GM06990 (cell line): ENCODE measurements around the gene CAMTA1.

Experiments used
- DNase-seq: peaks from one replicate; pipeline ENCODE4 v3.0.0-alpha.2; 2011; ENCODE audit not compliant: insufficient read length; ENCODE audit errors: extremely low read depth
- H3K27me3 ChIP-seq: replicated peaks from 2 replicates; pipeline ENCODE4 v1.6.0; 2011; ENCODE audit warnings: low read length; ENCODE audit not compliant: control insufficient read depth, insufficient read depth
- H3K36me3 ChIP-seq: 2 replicates; pipeline ENCODE4 v1.5.1; 2011; ENCODE audit warnings: low read length; ENCODE audit not compliant: control insufficient read depth, insufficient read depth
- H3K4me3 ChIP-seq: replicated peaks from 2 replicates; pipeline ENCODE4 v1.5.1; 2011; ENCODE audit warnings: low read depth, mild to moderate bottlenecking, control low read depth, low read length
- TF ChIP-seq, protein P1 (sequence below): IDR thresholded peaks from 2 replicates; pipeline ENCODE4 v1.5.1; 2011; ENCODE audit warnings: low read length, control low read depth, mild to moderate bottlenecking, inconsistent platforms; ENCODE audit not compliant: insufficient read depth, poor library complexity, severe bottlenecking

CAMTA1 gene

DNA sequence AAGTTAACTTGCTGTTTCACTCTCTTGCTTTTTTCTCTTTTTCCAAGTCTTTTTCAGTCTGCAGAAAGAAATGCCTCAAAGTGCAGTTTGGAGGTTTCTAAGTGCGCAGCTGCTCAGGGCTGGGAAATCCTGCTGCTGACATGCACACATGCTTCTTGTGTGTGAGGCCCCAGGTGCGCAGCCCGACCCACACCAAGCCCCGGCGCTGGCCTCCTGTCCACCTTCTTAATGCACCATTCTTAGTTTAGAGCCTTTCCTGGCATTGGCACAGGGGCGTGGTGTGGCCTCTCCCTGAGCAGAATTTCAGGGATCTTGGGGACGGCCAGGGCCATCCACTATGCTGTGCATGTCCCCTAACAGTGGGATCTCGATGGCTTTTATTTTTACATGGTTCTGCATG, 315.2 kb downstream of the CAMTA1 start:
- no peak for DNase-seq
- H3K27me3 ChIP-seq = peaks cover 2% of the 10 kb centered on the region
- H3K36me3 ChIP-seq = no peaks in the 10 kb centered on the region
- H3K4me3 ChIP-seq = no peak overlapping the region
- TF ChIP-seq, protein P1, sequence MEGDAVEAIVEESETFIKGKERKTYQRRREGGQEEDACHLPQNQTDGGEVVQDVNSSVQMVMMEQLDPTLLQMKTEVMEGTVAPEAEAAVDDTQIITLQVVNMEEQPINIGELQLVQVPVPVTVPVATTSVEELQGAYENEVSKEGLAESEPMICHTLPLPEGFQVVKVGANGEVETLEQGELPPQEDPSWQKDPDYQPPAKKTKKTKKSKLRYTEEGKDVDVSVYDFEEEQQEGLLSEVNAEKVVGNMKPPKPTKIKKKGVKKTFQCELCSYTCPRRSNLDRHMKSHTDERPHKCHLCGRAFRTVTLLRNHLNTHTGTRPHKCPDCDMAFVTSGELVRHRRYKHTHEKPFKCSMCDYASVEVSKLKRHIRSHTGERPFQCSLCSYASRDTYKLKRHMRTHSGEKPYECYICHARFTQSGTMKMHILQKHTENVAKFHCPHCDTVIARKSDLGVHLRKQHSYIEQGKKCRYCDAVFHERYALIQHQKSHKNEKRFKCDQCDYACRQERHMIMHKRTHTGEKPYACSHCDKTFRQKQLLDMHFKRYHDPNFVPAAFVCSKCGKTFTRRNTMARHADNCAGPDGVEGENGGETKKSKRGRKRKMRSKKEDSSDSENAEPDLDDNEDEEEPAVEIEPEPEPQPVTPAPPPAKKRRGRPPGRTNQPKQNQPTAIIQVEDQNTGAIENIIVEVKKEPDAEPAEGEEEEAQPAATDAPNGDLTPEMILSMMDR = no peak

DNA sequence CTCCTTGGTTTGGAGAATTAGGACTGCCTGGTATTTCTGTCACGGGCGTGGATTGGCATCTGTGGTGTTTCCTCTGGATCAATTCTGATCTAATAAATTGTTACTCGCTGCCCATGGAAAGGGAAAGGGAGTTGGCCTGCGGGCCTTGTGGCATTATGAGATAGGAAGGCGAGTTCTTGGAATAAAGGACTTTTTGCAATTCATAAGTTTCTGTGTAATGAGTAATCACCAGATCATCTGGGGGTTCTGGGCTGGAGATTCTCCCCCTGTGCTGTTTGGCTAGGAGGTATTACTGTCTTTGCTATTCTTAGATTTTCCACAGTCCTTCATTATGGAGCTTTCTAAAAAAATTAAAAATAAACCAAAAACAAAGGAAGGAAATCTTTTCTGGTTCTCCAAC, 315.9 kb downstream of the CAMTA1 start:
- Histone ChIP-seq H3K27me3 (peaks cover 2% of the 10 kb centered on the region), H3K4me3 (no peak overlapping the region), H3K36me3 (no peaks in the 10 kb centered on the region)
- TF ChIP-seq, protein P1 = no peak
- no peak for DNase-seq

DNA sequence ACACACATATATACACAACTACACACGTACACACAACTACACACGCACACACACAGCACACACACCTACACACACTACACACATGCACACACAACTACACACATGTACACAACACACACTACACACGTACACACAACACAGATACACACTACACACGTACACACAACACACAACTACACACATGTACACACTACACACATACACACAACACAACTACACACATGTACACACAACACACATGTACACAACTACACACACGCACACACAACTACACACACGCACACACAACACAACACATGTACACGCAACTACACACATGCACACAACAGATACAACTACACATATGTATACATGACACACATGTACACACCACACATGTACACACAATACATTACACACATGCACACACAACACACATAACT, 318.1 kb downstream of the CAMTA1 start:
- no peaks in the 10 kb centered on the region; the same call in none of the 2 replicates for H3K27me3 ChIP-seq
- TF ChIP-seq, protein P1 = no peak
- no peak overlapping the region for H3K4me3 ChIP-seq
- no peaks in the 10 kb centered on the region for H3K36me3 ChIP-seq
- DNase-seq = no peak

DNA sequence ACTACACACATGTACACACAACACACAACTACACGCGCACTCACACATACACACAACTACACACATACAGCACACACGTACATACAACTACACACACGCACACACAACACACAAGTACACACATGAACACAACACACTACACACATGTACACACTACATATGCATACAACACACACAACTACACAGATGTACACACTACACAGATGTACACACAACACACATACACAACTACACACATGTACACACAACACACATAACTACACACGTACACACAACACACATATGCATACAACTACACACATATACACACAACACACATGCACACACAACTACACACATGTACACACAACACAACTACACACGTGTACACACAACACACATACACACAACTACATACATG, 318.6 kb downstream of the CAMTA1 start:
- H3K27me3 ChIP-seq = no peaks in the 10 kb centered on the region; the same call in none of the 2 replicates
- no peak overlapping the region for H3K4me3 ChIP-seq
- DNase-seq = no peak
- TF ChIP-seq, protein P1 = no peak
- no peaks in the 10 kb centered on the region for H3K36me3 ChIP-seq

DNA sequence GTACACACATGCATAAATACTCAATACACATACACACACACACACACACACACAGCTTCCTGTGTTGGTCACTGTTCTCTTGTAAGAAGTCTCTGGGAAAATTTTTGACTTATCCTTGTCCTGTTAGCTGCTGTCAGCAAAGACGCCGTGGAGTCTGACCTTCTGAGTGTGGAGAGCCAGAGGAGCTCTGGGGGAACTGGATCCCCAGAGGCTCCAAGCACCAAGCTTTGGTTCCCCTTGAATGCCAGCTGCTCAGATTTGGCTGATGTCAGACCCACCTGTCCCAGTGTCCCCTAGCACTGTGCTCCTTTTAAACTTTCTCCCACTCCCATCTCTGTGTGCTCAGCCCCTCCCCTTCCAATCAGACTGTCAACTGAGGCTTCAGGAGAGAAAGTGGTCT, 319.1 kb downstream of the CAMTA1 start:
- TF ChIP-seq, protein P1 = no peak
- no peaks in the 10 kb centered on the region; the same call in none of the 2 replicates for H3K27me3 ChIP-seq
- H3K4me3 ChIP-seq = no peak overlapping the region
- DNase-seq = no peak
- no peaks in the 10 kb centered on the region for H3K36me3 ChIP-seq

DNA sequence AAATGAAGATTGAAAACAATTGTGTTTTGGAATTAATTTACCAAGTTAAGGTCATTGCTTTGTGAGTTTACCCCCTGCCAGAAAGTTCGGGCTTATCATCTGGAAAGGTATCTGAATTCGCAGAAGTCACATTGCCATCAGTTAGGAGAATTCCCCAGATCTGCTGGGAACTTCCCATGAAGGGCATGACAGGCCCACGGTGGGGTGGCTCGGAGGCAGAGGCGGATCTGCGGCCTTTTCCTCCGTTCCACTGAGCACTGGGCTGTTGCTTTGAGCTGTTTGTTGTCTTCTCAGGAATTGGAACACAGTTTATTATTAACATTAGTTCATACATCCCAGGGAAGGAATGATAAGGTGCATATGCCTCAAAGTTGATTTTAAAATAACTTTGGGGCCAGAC, 320.0 kb downstream of the CAMTA1 start:
- Histone ChIP-seq H3K27me3 (no peaks in the 10 kb centered on the region; the same call in 1 of the 2 replicates), H3K36me3 (no peaks in the 10 kb centered on the region), H3K4me3 (no peak overlapping the region)
- TF ChIP-seq, protein P1 = no peak
- no peak for DNase-seq
